Mesenchymal stem cell (in vitro differentiated cells and primary cell): ENCODE data around the gene GNA15.
A peak's percentile ranks its signal among the peaks of the same experiment; 100 is the strongest.
"Not testable (repeated sequence)": the region's sequence is repeated elsewhere in the genome, so short reads cannot be mapped to it uniquely, and the experiment has no call there.

Source experiments
- DNase-seq: peaks from one replicate; pipeline ENCODE4 v3.0.0-alpha.2; 2013
- H2AFZ ChIP-seq: one replicate; pipeline ENCODE4 v1.6.1; 2013; ENCODE audit warnings: low read depth, mild to moderate bottlenecking, control low read depth, inconsistent platforms, low read length, moderate library complexity
- H2AK5ac ChIP-seq: 2 replicates; pipeline ENCODE4 v1.6.1; 2013; ENCODE audit warnings: low read length, moderate library complexity, mild to moderate bottlenecking, inconsistent platforms; ENCODE audit not compliant: severe bottlenecking
- H2BK120ac ChIP-seq: one replicate; pipeline ENCODE4 v1.6.1; 2013; ENCODE audit warnings: low read depth, mild to moderate bottlenecking, inconsistent platforms, low read length, moderate library complexity
- H2BK12ac ChIP-seq, 2 experiments: one replicate each; pipeline ENCODE4 v1.6.1; 2013; ENCODE audit warnings: inconsistent platforms in 2 of 2, low read length in 2 of 2, mild to moderate bottlenecking in 2 of 2, moderate library complexity in 2 of 2, control low read depth in 1 of 2
- H2BK15ac ChIP-seq: one replicate; pipeline ENCODE4 v1.6.1; 2013; ENCODE audit warnings: mild to moderate bottlenecking, low read depth, inconsistent platforms; ENCODE audit not compliant: poor library complexity, severe bottlenecking
- H2BK5ac ChIP-seq: 2 replicates; pipeline ENCODE4 v1.6.1; 2013; ENCODE audit warnings: low read depth, mild to moderate bottlenecking, low read length, control low read depth, inconsistent platforms; ENCODE audit not compliant: poor library complexity, severe bottlenecking
- H3K14ac ChIP-seq, 2 experiments: one replicate each; pipeline ENCODE4 v1.6.1; 2013; ENCODE audit warnings: inconsistent platforms in 2 of 2, low read length in 2 of 2, control low read depth in 1 of 2, mild to moderate bottlenecking in 1 of 2, moderate library complexity in 1 of 2
- H3K18ac ChIP-seq, 2 experiments: one replicate each; pipeline ENCODE4 v1.6.1; 2013; ENCODE audit warnings: inconsistent platforms in 2 of 2, low read length in 2 of 2, control low read depth in 1 of 2, low read depth in 1 of 2, mild to moderate bottlenecking in 1 of 2
- H3K23ac ChIP-seq, 2 experiments: one replicate each; pipeline ENCODE4 v1.6.1; 2013; ENCODE audit warnings: inconsistent platforms in 2 of 2, low read length in 2 of 2, mild to moderate bottlenecking in 2 of 2, moderate library complexity in 2 of 2, control low read depth in 1 of 2
- H3K27ac ChIP-seq: 2 replicates; pipeline ENCODE4 v1.5.1; 2013; ENCODE audit warnings: mild to moderate bottlenecking, moderate library complexity, low read length, control low read depth, inconsistent platforms; ENCODE audit not compliant: poor library complexity, severe bottlenecking
- H3K27me3 ChIP-seq, 2 experiments: 2 replicates each; pipeline versions ENCODE4 v1.6.1 to v1.7.0; 2013; ENCODE audit warnings: low read length in 2 of 2, mild to moderate bottlenecking in 2 of 2, moderate library complexity in 2 of 2, control low read depth in 1 of 2, inconsistent platforms in 1 of 2; ENCODE audit not compliant: control insufficient read depth in 1 of 2, insufficient read depth in 1 of 2
- H3K36me3 ChIP-seq, 2 experiments: 2 replicates each; pipeline versions ENCODE4 v1.6.1 to v1.7.0; 2013; ENCODE audit warnings: low read length in 2 of 2, control low read depth in 1 of 2, inconsistent platforms in 1 of 2, low read depth in 1 of 2, mild to moderate bottlenecking in 1 of 2; ENCODE audit not compliant: insufficient read depth in 2 of 2, control insufficient read depth in 1 of 2
- H3K4ac ChIP-seq, 2 experiments: one replicate each; pipeline ENCODE4 v1.6.1; 2013; ENCODE audit warnings: inconsistent platforms in 2 of 2, low read length in 2 of 2, mild to moderate bottlenecking in 2 of 2, moderate library complexity in 2 of 2, control low read depth in 1 of 2, low read depth in 1 of 2
- H3K4me1 ChIP-seq: 2 replicates; pipeline ENCODE4 v1.6.1; 2013; ENCODE audit warnings: low read depth, low read length, control low read depth; ENCODE audit not compliant: control insufficient read depth, insufficient read depth
- H3K4me2 ChIP-seq: 2 replicates; pipeline ENCODE4 v1.6.1; 2013; ENCODE audit warnings: low read length, mild to moderate bottlenecking, inconsistent platforms; ENCODE audit not compliant: poor library complexity, severe bottlenecking
- H3K4me3 ChIP-seq, 2 experiments: 2 replicates each; pipeline versions ENCODE4 v1.5.1 to v1.7.0; 2013; ENCODE audit warnings: low read length in 2 of 2, mild to moderate bottlenecking in 2 of 2, control low read depth in 1 of 2, low read depth in 1 of 2; ENCODE audit not compliant: insufficient read depth in 1 of 2
- H3K79me1 ChIP-seq: replicated peaks from 2 replicates; pipeline ENCODE4 v1.6.1; 2013; ENCODE audit warnings: mild to moderate bottlenecking, control low read depth, low read length, inconsistent platforms; ENCODE audit not compliant: poor library complexity, severe bottlenecking
- H3K9ac ChIP-seq: 2 replicates; pipeline ENCODE4 v1.7.0; 2013; ENCODE audit warnings: mild to moderate bottlenecking, low read length, moderate library complexity
- H3K9me3 ChIP-seq: 2 replicates; pipeline ENCODE4 v1.7.0; 2013; ENCODE audit warnings: mild to moderate bottlenecking, low read length; ENCODE audit not compliant: control insufficient read depth
- H4K8ac ChIP-seq: one replicate; pipeline ENCODE4 v1.6.1; 2013; ENCODE audit warnings: inconsistent platforms, mild to moderate bottlenecking, low read length, moderate library complexity
- H4K91ac ChIP-seq: one replicate; pipeline ENCODE4 v1.6.1; 2013; ENCODE audit warnings: mild to moderate bottlenecking, low read length, inconsistent platforms
- WGBS: methylation state at CpG from one replicate; pipeline ENCODE4 v1.1.7; 2013; ENCODE audit warnings: mixed read lengths; 5-methylcytosine and 5-hydroxymethylcytosine counted together

GNA15 gene

GRCh38 chr19:3171894-3172672 is 36.2 kb downstream of the GNA15 start:
- Histone ChIP-seq H3K9me3 (no peaks in the 10 kb centered on the region), H4K8ac (no peak overlapping the region), H3K14ac (no peak overlapping the region), H2BK15ac (no peak overlapping the region), H3K4me2 (no peak overlapping the region), H3K79me1 (no peaks in the 10 kb centered on the region), H3K4ac (no peak overlapping the region), H2BK12ac (no peak overlapping the region), H3K27me3 (peaks cover 6% of the 10 kb centered on the region in 2 experiments), H2BK120ac (no peak overlapping the region), H3K4me3 (no peak overlapping the region), H3K36me3 (no peaks in the 10 kb centered on the region), H2AK5ac (no peak overlapping the region), H3K4me1 (peaks cover 5% of the 10 kb centered on the region), H3K27ac (no peak overlapping the region), H3K18ac (peak overlapping the region in 1 of 2 experiments; percentile 21), H3K9ac (no peak overlapping the region), H2BK5ac (no peak overlapping the region), H4K91ac (no peak overlapping the region), H2AFZ (no peak overlapping the region), H3K23ac (peak overlapping the region in 1 of 2 experiments; percentile 42)
- WGBS: 87% methylated on average over 15 of the region's 15 CpGs
- no peak for DNase-seq

DNA sequence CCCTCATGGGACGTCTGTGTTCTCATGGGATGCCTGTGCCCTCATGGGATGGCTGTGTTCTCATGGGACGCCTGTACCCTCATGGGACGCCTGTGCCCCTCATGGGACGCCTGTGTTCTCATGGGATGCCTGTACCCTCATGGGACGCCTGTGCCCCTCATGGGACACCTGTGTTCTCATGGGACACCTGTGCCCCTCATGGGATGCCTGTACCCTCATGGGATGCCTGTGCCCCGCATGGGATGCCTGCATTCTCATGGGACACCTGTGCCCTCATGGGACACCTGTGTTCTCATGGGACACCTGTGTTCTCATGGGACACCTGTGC is 36.8 kb downstream of the GNA15 start:
- 76% methylated on average over 6 of the region's 6 CpGs for WGBS
- not testable (repeated sequence) for H3K79me1 ChIP-seq, H2BK12ac ChIP-seq, H3K27me3 ChIP-seq, H3K4me1 ChIP-seq, H3K36me3 ChIP-seq, H3K4me2 ChIP-seq, H3K4me3 ChIP-seq, DNase-seq, H3K23ac ChIP-seq, H4K8ac ChIP-seq, H2AK5ac ChIP-seq, H3K4ac ChIP-seq, H2BK15ac ChIP-seq, H4K91ac ChIP-seq, H3K9ac ChIP-seq, H3K27ac ChIP-seq, H3K18ac ChIP-seq, H3K9me3 ChIP-seq, H2BK120ac ChIP-seq, H2AFZ ChIP-seq, H2BK5ac ChIP-seq, H3K14ac ChIP-seq

DNA sequence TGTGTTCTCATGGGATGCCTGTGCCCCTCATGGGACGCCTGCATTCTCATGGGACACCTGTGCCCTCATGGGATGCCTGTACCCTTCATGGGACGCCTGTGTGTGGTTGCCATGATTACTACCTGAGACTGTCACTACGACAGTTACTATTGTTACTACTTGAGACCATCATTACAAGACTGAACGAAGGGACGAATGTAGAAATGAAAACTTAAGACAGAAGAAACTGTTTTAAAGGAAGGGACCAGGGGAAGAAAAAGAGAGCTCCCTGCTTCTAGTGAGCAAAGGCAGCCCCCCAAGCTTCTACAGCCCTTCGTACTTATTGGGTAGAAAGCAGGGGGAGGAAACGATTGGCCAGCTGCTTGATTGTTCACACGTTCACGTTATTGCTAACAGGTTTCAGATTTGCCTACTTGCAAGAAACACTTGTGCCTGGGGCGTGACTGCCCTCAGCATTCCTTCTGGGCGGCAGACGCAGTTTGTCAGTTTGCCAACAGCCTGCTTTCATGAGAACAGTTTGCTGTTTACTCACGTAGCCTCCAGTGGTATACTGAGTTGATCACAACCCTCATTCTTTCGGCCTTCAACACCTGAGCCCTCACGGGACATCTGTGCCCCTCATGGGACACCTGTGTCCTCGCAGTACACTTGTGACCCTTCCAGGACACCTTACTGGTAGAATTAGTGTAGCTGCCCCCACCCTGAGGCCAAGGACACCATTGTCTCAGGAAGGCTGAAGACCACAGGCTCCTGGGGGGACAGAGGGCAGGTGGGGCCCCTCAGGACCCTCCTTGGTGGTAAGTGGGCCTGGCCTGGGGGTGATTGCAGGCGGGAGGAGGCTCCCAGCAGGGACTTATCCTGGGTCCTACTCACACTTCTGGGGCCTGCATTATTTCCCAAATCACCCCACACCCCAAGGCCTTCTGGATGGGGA is 40.2 kb downstream of the GNA15 start:
- 74% methylated on average over 15 of the region's 17 CpGs for WGBS
- Histone ChIP-seq H3K27me3 (peaks cover 6% of the 10 kb centered on the region in 2 experiments), H3K9me3 (no peaks in the 10 kb centered on the region), H3K36me3 (no peaks in the 10 kb centered on the region), H3K4me2 (no peak overlapping the region), H3K27ac (no peak overlapping the region), H3K14ac (no peak overlapping the region), H4K91ac (peak overlapping the region; percentile 27), H3K79me1 (no peaks in the 10 kb centered on the region), H2BK120ac (no peak overlapping the region), H3K23ac (no peak overlapping the region), H3K4ac (no peak overlapping the region), H2BK5ac (no peak overlapping the region), H2AK5ac (no peak overlapping the region), H3K18ac (no peak overlapping the region), H3K9ac (peak overlapping the region; percentile 38), H3K4me3 (no peak overlapping the region), H2BK12ac (no peak overlapping the region), H4K8ac (no peak overlapping the region), H3K4me1 (peaks cover 9% of the 10 kb centered on the region), H2BK15ac (no peak overlapping the region), H2AFZ (no peak overlapping the region)
- peak; percentile 22 for DNase-seq
